Nephron progenitor cell (in vitro differentiated cells): Measurements from ENCODE around the gene MLLT3.

ENCODE experiments used
- DNase-seq: peaks from one replicate; pipeline ENCODE4 v3.0.0; 2021
- H3K27ac Mint-ChIP-seq: 2 replicates; pipeline ENCODE4 v1.8.0; 2021; ENCODE audit warnings: mild to moderate bottlenecking, moderate library complexity, mixed read lengths
- H3K27me3 Mint-ChIP-seq: 2 replicates; pipeline ENCODE4 v1.8.0; 2021; ENCODE audit warnings: mild to moderate bottlenecking, low read depth, mixed read lengths; ENCODE audit not compliant: poor library complexity
- H3K36me3 Mint-ChIP-seq: 2 replicates; pipeline ENCODE4 v1.8.0; 2021; ENCODE audit warnings: low read depth, mixed read lengths
- H3K4me1 Mint-ChIP-seq: 2 replicates; pipeline ENCODE4 v1.8.0; 2021; ENCODE audit warnings: mixed read lengths
- H3K4me3 Mint-ChIP-seq: 2 replicates; pipeline ENCODE4 v1.8.0; 2021; ENCODE audit warnings: mild to moderate bottlenecking, moderate library complexity, mixed read lengths
- H3K9me3 Mint-ChIP-seq: 2 replicates; pipeline ENCODE4 v1.8.0; 2021; ENCODE audit warnings: mild to moderate bottlenecking, moderate library complexity, mixed read lengths
- CTCF ChIP-seq: fragments of 200-600 bp; sonication (generic); IDR thresholded peaks from 2 replicates; pipeline ENCODE4 v1.5.0; 2021; ENCODE audit warnings: antibody characterized with exemption

MLLT3 gene

GRCh38 chr9:20509466-20509865 is 112.8 kb downstream of the MLLT3 start:
- no peak for TF ChIP-seq CTCF
- Mint-ChIP-seq H3K9me3 (peaks cover 11% of the 10 kb centered on the region), H3K27ac (no peak overlapping the region), H3K36me3 (peaks cover 59% of the 10 kb centered on the region), H3K4me3 (no peak overlapping the region), H3K27me3 (no peaks in the 10 kb centered on the region), H3K4me1 (peaks cover 60% of the 10 kb centered on the region)
- DNase-seq: no peak

GRCh38 chr9:20508242-20508641 is 114.1 kb downstream of the MLLT3 start:
- Mint-ChIP-seq H3K27ac (peak overlapping the region; percentile 44), H3K9me3 (peaks cover 22% of the 10 kb centered on the region), H3K36me3 (peaks cover 62% of the 10 kb centered on the region), H3K27me3 (no peaks in the 10 kb centered on the region), H3K4me1 (peaks cover 49% of the 10 kb centered on the region), H3K4me3 (peak overlapping the region; percentile 13)
- DNase-seq: no peak
- TF ChIP-seq CTCF: no peak

DNA sequence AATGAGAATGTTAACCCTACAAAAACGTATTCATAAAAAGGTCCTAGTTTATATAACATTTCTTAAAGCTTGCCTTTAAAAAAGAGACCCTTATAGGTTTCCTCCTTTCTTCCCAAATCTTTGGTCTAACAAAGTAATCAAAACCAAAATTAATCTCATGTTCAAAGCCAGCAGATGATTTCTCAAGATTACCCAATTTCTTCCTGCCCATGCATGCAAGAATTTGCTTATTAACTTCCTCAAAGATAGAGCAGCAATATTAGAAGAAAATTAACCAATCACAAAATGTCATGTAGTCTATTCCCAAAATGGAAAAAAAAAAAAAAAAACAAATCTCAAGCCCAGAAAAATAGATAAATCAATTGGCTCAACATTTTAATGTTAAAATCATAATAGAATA is 114.9 kb downstream of the MLLT3 start:
- Mint-ChIP-seq H3K4me3 (no peak overlapping the region), H3K27me3 (no peaks in the 10 kb centered on the region), H3K4me1 (peaks cover 41% of the 10 kb centered on the region), H3K9me3 (peaks cover 29% of the 10 kb centered on the region), H3K36me3 (peaks cover 62% of the 10 kb centered on the region), H3K27ac (no peak overlapping the region)
- DNase-seq: no peak
- TF ChIP-seq CTCF: no peak

DNA sequence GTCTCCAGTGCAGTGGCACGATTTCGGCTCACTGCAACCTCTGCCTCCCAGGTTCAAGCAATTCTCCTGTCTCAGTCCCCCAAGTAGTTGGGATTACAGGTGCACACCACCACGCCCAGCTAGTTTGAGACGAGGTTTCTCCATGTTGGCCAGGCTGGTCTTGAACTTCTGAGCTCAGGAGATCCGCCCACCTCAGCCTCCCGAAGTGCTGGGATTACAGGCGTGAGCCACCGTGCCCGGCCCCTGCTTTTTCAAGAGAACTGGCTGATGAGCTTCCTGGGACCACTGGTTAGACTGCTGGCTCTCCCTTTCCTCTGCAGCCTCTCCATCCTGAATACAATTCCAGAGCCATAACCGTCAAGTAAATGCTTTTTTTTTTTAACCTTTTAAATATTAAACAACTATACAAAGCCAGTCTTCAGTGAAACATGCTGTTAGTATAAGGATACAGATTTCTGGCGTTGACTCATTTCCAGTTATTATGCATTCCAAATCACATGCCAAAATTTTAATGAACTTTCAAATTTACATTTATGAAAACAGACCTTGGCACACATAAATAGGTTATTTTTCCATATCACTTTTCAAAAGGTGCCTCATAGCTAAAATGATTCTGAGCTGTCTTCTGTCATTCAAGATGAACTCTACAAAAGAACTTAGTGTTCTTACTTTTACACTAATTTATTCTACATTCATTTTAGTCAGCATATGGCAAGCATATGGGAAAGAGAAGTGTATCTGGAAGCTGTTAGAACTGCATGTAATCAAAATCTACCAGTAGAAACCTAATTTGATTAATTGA is 116.0 kb downstream of the MLLT3 start:
- no peaks in the 10 kb centered on the region for H3K27me3 Mint-ChIP-seq
- peaks cover 63% of the 10 kb centered on the region for H3K36me3 Mint-ChIP-seq
- TF ChIP-seq CTCF: no peak
- H3K27ac Mint-ChIP-seq: no peak overlapping the region
- H3K4me3 Mint-ChIP-seq: no peak overlapping the region
- H3K9me3 Mint-ChIP-seq: peaks cover 34% of the 10 kb centered on the region
- peaks cover 41% of the 10 kb centered on the region for H3K4me1 Mint-ChIP-seq
- DNase-seq: no peak

- Mint-ChIP-seq H3K27ac (peak overlapping the region; percentile 37), H3K36me3 (peaks cover 67% of the 10 kb centered on the region), H3K27me3 (no peaks in the 10 kb centered on the region), H3K4me1 (peaks cover 44% of the 10 kb centered on the region), H3K9me3 (peaks cover 34% of the 10 kb centered on the region), H3K4me3 (no peak overlapping the region)
- no peak for TF ChIP-seq CTCF
- no peak for DNase-seq
Observed at GRCh38 chr9:20505574-20505973, 116.7 kb downstream of the MLLT3 start.

DNA sequence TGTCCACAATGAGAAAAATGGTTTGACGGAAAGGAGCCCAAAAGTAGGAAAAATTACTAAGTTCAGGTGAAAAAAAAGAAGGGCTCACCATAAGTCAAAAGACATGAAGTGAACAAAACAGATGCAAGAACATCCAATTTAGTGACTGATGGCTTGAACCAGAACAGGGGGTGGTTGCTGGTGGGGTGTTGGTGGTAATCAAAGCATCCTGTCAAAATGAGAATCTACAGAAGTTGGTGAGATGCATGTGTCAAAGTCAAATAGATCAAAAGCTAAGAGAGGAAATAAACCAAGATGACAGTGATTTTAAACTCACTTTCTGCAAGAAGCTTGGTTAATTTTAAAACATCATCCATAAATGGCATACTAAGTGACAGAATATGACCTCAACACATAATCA is 117.4 kb downstream of the MLLT3 start:
- no peak for DNase-seq
- Mint-ChIP-seq H3K27ac (peak overlapping the region; percentile 60), H3K27me3 (no peaks in the 10 kb centered on the region), H3K9me3 (peaks cover 32% of the 10 kb centered on the region), H3K4me3 (no peak overlapping the region), H3K4me1 (peaks cover 50% of the 10 kb centered on the region), H3K36me3 (peaks cover 68% of the 10 kb centered on the region)
- TF ChIP-seq CTCF: no peak
